Activated naive CD8-positive, alpha-beta T cell treated with anti-CD3 and anti-CD28 coated beads for 36 hours (primary cell): ENCODE results near the gene CHAD. TPM values are rescaled to one million over a fixed set of nuclear protein-coding genes. Genes with fewer than 3 reads are reported as not detected.

Experiments
- DNase-seq: peaks from one replicate; pipeline ENCODE4 v3.0.0; 2021
- H3K27ac Mint-ChIP-seq: one replicate; pipeline ENCODE4 v1.8.0; 2022; ENCODE audit warnings: mild to moderate bottlenecking, moderate library complexity, mixed read lengths
- H3K27me3 Mint-ChIP-seq: one replicate; pipeline ENCODE4 v1.8.0; 2022; ENCODE audit warnings: mild to moderate bottlenecking, mixed read lengths
- H3K36me3 Mint-ChIP-seq: one replicate; pipeline ENCODE4 v1.8.0; 2021; ENCODE audit warnings: mild to moderate bottlenecking, mixed read lengths
- H3K4me1 Mint-ChIP-seq: one replicate; pipeline ENCODE4 v1.8.0; 2021; ENCODE audit warnings: mixed read lengths
- H3K4me3 Mint-ChIP-seq: one replicate; pipeline ENCODE4 v1.8.0; 2022; ENCODE audit warnings: mild to moderate bottlenecking, moderate library complexity, mixed read lengths
- H3K9me3 Mint-ChIP-seq: one replicate; pipeline ENCODE4 v1.8.0; 2022; ENCODE audit warnings: mixed read lengths
- total RNA-seq, 2 experiments: library from RNA; stranded (reverse); gene quantifications; one replicate each; pipeline ENCODE4 v1.2.3, GENCODE V29; 2021

The CHAD gene
- total RNA-seq, 2 experiments from 2014 or later = not detected

- no peaks in the 10 kb centered on the region for H3K9me3 Mint-ChIP-seq
- peaks cover 7% of the 10 kb centered on the region for H3K4me1 Mint-ChIP-seq
- no peaks in the 10 kb centered on the region for H3K36me3 Mint-ChIP-seq
- no peak for DNase-seq
- H3K4me3 Mint-ChIP-seq = no peak overlapping the region
- no peak overlapping the region for H3K27ac Mint-ChIP-seq
- peaks cover 34% of the 10 kb centered on the region for H3K27me3 Mint-ChIP-seq
Observed at GRCh38 chr17:50471009-50471905, 2.6 kb upstream of the CHAD start.

DNA sequence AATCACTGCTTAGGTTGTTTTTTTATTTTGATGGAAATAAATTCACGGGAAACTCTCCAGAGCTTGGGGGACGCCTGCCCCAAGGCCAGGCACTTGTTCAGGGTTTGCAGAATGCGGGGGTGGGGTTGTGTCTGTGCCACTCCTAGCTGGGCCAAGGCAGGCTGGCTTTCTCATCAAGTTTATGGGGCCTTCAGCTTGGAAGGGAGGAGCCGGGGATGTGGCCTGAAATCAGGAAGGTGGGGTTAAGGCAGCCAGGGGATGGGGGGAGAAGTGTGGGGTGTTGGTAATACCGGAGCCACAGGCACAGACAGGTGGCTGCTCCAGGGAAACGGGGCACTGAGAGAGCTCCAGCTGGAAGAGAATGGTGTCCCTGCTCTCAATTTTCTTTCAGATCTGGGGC lies 1.7 kb upstream of the CHAD start:
- DNase-seq = no peak
- no peaks in the 10 kb centered on the region for H3K9me3 Mint-ChIP-seq
- no peak overlapping the region for H3K27ac Mint-ChIP-seq
- no peak overlapping the region for H3K4me3 Mint-ChIP-seq
- no peaks in the 10 kb centered on the region for H3K36me3 Mint-ChIP-seq
- peaks cover 7% of the 10 kb centered on the region for H3K4me1 Mint-ChIP-seq
- H3K27me3 Mint-ChIP-seq = peaks cover 34% of the 10 kb centered on the region

DNA sequence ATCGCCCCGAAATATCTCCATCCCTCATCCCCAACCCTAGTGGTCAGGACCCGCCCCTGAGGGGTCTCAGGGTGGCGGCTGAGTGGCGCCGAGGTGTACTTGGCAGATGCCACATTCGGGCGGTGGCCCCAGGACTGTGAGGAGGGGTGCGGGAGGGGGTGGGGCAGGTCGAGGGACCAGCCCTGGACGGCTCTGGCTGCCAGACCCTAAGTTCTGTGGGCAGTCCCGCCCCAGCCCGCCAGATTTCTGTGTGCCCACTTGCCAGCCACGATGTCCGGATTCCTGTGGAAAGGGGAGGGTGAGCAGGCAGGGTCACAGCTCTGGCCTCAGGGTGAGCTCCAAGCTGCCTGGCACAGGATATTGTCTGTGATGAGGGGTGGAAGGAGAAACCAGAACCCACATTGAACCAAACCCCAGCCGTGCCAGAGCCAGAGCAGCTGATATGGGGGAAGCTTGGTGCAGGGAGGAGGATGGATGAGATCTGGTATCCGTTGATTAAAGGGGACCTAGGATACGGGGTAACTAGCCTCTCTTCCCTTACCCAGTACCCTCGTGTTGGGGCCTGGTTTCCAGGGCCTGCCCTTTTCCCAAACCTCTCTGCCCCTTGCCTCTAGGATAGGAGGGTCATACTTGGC lies 1.1 kb upstream of the CHAD start:
- H3K36me3 Mint-ChIP-seq = no peaks in the 10 kb centered on the region
- H3K27me3 Mint-ChIP-seq = peaks cover 34% of the 10 kb centered on the region
- no peaks in the 10 kb centered on the region for H3K9me3 Mint-ChIP-seq
- no peak overlapping the region for H3K27ac Mint-ChIP-seq
- H3K4me1 Mint-ChIP-seq = peaks cover 7% of the 10 kb centered on the region
- no peak for DNase-seq
- H3K4me3 Mint-ChIP-seq = no peak overlapping the region

GRCh38 chr17:50469208-50469605 lies 527 bp upstream of the CHAD start:
- H3K4me1 Mint-ChIP-seq = peaks cover 7% of the 10 kb centered on the region
- H3K27me3 Mint-ChIP-seq = peaks cover 34% of the 10 kb centered on the region
- no peak overlapping the region for H3K27ac Mint-ChIP-seq
- DNase-seq = no peak
- H3K9me3 Mint-ChIP-seq = no peaks in the 10 kb centered on the region
- no peak overlapping the region for H3K4me3 Mint-ChIP-seq
- H3K36me3 Mint-ChIP-seq = no peaks in the 10 kb centered on the region

DNA sequence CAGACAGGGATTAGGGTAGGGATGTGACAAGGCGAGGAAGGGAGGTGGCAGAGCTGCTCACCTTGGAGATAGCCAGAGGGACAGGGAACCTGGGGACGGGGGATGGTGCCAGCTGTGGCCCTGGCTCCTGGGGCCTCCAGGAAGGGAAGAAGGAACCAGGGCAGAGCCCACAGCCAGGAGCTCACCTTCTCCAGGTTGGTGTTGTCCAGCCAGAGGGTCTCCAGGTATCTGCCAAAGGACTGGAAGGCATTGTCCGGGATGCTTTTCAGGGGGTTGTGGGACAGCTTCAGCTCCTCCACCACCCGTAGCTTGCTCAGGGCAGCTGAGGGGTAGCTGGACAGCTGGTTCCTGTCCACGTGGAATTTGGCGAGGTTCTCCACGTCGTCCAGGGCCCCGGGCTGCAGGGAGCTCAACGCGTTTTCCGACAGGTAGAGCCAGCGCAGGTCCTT lies 801 bp downstream of the CHAD start:
- H3K27ac Mint-ChIP-seq = no peak overlapping the region
- H3K9me3 Mint-ChIP-seq = no peaks in the 10 kb centered on the region
- no peaks in the 10 kb centered on the region for H3K36me3 Mint-ChIP-seq
- H3K4me1 Mint-ChIP-seq = peaks cover 7% of the 10 kb centered on the region
- peaks cover 34% of the 10 kb centered on the region for H3K27me3 Mint-ChIP-seq
- no peak overlapping the region for H3K4me3 Mint-ChIP-seq
- no peak for DNase-seq

- peaks cover 34% of the 10 kb centered on the region for H3K27me3 Mint-ChIP-seq
- DNase-seq = no peak
- peaks cover 7% of the 10 kb centered on the region for H3K4me1 Mint-ChIP-seq
Observed at GRCh38 chr17:50467114-50467854, 1.4 kb downstream of the CHAD start.

GRCh38 chr17:50466371-50467113 lies 2.1 kb downstream of the CHAD start:
- H3K27me3 Mint-ChIP-seq = peaks cover 34% of the 10 kb centered on the region
- peaks cover 7% of the 10 kb centered on the region for H3K4me1 Mint-ChIP-seq
- H3K9me3 Mint-ChIP-seq = no peaks in the 10 kb centered on the region
- H3K4me3 Mint-ChIP-seq = no peak overlapping the region
- H3K27ac Mint-ChIP-seq = no peak overlapping the region
- no peaks in the 10 kb centered on the region for H3K36me3 Mint-ChIP-seq
- no peak for DNase-seq

More at GRCh38 chr17:50467114-50467854, 1.4 kb downstream of the CHAD start:
- Mint-ChIP-seq H3K27ac (no peak overlapping the region), H3K9me3 (no peaks in the 10 kb centered on the region), H3K4me3 (no peak overlapping the region), H3K36me3 (no peaks in the 10 kb centered on the region)

DNA sequence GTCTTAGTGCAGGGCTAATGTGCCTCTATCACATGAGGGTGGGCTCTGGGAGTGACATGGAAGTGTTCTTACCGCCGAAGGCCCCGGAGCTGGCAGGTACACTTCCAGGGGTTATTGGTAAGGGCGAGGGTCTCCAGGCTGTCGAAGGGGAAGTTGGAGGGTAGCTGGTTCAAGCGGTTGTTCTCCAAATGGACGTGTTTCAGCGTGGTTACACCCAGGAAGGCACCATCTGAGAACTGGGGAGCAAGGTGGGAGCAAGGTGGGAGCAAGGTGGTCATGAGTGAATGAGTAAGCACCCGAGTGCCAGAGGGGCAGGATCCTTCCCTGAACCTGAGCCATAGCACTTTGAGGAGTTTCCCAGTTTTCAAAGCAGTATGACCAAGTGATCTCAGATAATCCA lies 3.0 kb downstream of the CHAD start:
- DNase-seq = no peak
- H3K4me1 Mint-ChIP-seq = peaks cover 1% of the 10 kb centered on the region
- no peak overlapping the region for H3K27ac Mint-ChIP-seq
- no peaks in the 10 kb centered on the region for H3K9me3 Mint-ChIP-seq
- no peak overlapping the region for H3K4me3 Mint-ChIP-seq
- no peaks in the 10 kb centered on the region for H3K36me3 Mint-ChIP-seq
- peaks cover 30% of the 10 kb centered on the region for H3K27me3 Mint-ChIP-seq

GRCh38 chr17:50465171-50465570 lies 3.5 kb downstream of the CHAD start:
- Mint-ChIP-seq H3K27me3 (peaks cover 25% of the 10 kb centered on the region), H3K36me3 (no peaks in the 10 kb centered on the region), H3K4me1 (no peaks in the 10 kb centered on the region), H3K4me3 (no peak overlapping the region), H3K9me3 (no peaks in the 10 kb centered on the region), H3K27ac (no peak overlapping the region)
- no peak for DNase-seq

GRCh38 chr17:50464736-50465135 lies 3.9 kb downstream of the CHAD start:
- no peak overlapping the region for H3K4me3 Mint-ChIP-seq
- H3K4me1 Mint-ChIP-seq = no peaks in the 10 kb centered on the region
- H3K27me3 Mint-ChIP-seq = peaks cover 21% of the 10 kb centered on the region
- no peak for DNase-seq
- no peak overlapping the region for H3K27ac Mint-ChIP-seq
- no peaks in the 10 kb centered on the region for H3K9me3 Mint-ChIP-seq
- H3K36me3 Mint-ChIP-seq = no peaks in the 10 kb centered on the region

DNA sequence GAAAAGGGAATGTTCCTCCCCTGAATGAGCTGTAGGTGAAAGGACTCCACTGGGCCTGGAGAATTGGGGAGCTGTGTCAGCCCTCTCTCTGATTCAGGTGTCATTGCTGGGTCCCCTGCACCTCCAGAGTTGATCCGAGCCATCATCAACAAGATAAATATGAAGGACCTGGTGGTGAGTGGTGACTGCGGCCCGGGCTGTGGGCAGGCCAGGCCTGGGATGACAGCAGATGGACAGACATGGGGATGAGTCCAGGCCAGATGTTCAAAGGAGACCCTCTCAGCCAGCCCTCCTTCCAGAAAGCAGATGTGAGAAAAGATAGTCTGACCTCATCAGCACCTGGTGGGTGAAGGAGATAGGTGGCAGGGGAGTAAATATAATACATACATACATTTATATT lies 4.6 kb downstream of the CHAD start:
- Mint-ChIP-seq H3K36me3 (no peaks in the 10 kb centered on the region), H3K27me3 (peaks cover 15% of the 10 kb centered on the region), H3K4me3 (no peak overlapping the region), H3K9me3 (no peaks in the 10 kb centered on the region), H3K27ac (no peak overlapping the region), H3K4me1 (no peaks in the 10 kb centered on the region)
- DNase-seq = no peak

DNA sequence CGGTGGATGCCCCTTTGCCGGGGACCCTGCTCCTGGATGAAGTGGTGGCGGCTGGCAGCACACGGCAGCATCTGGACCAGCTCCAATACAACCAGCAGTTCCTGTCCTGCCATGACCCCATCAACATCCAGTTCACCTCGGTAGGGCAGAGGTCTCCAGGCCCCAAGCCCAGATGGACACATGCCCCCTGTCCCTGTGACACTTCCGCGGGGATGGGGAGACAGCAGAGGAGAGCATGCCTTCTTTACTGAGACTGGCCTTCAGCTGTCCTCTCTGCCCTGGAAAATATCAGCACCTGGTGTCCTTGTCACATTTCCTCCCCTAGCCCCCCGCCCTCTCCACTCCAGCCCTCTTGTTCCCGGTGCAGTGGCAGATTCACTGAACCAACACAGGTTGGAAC lies 6.2 kb downstream of the CHAD start:
- H3K27ac Mint-ChIP-seq = no peak overlapping the region
- no peak for DNase-seq
- H3K4me3 Mint-ChIP-seq = no peak overlapping the region
- no peaks in the 10 kb centered on the region for H3K4me1 Mint-ChIP-seq
- H3K27me3 Mint-ChIP-seq = peaks cover 4% of the 10 kb centered on the region
- no peaks in the 10 kb centered on the region for H3K9me3 Mint-ChIP-seq
- no peaks in the 10 kb centered on the region for H3K36me3 Mint-ChIP-seq

DNA sequence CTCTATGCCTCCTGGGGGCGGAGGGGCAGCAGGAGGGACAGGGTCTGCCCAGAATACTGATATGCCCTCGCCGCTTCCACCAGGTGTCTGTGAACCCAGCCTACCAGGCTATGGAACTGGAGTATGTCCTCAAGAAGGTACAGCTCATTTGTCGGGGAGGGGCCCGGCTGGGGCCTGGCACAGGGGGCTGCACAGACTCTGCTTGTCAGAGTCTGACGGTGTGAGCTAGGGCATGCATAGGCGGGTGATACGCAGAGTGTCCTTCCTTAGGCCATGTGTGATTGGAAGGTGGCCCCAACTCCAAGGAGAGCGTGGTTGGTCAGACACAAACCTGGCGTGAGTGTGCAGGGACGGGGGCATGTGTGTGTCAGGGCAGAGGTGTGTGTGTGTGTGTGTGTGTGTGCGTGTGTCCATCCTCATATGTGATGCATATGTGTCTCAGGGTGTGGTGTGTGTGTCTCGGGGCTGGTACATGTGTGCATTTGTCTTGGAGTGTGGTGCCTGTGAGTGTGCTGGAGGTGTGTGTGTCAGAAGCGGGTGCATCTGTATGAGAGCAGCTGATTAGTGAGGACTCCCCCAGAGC lies 7.0 kb downstream of the CHAD start:
- DNase-seq = no peak
- Mint-ChIP-seq H3K9me3 (no peaks in the 10 kb centered on the region), H3K27ac (no peak overlapping the region), H3K36me3 (no peaks in the 10 kb centered on the region), H3K27me3 (no peaks in the 10 kb centered on the region), H3K4me3 (no peak overlapping the region), H3K4me1 (no peaks in the 10 kb centered on the region)

DNA sequence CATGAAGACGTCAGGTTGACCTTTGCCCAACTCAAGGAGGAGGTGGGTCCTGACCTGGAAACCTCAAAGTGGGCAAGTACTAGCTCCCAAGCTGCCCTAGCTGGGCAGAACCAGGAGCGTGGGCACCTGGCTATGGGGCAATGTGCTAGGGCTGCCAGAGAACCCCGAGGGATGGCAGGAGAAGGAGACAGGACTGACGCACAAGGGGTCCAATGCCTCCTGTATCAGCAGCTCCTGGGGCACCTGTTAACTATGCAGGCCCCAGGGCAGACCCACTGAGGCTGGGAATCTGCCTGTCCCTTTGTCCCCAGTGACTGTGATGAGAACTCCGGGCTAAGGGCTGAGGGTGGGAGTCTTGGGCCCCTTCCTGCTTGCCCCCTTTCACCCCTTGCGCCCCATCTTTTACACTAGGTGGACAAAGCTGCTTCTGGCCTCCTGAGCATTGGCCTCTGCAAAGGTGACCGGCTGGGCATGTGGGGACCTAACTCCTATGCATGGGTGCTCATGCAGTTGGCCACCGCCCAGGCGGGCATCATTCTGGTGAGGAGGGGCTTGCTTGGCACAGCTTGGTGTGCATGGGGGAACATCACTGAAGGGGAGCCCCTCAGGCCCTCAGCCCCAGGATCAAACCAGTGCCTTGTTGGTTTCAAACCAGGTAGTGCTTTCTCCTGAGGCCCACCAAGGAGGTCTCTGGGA lies 7.7 kb downstream of the CHAD start:
- DNase-seq = no peak
- H3K9me3 Mint-ChIP-seq = no peaks in the 10 kb centered on the region
- no peaks in the 10 kb centered on the region for H3K4me1 Mint-ChIP-seq
- H3K36me3 Mint-ChIP-seq = no peaks in the 10 kb centered on the region
- no peaks in the 10 kb centered on the region for H3K27me3 Mint-ChIP-seq
- H3K27ac Mint-ChIP-seq = no peak overlapping the region
- H3K4me3 Mint-ChIP-seq = no peak overlapping the region
